HG03280 (cell line): ENCODE results near the gene JAK1.

ENCODE experiments used
- ATAC-seq: cut with Tn5 transposase; IDR thresholded peaks from one replicate; pipeline ENCODE4 v1.9.1; 2021; ENCODE audit warnings: mild to moderate bottlenecking, moderate library complexity; ENCODE audit not compliant: unreplicated experiment

The JAK1 gene

GRCh38 chr1:64801851-64802523 is 164.4 kb downstream of the JAK1 start:
- ATAC-seq = no peak

GRCh38 chr1:64798872-64799271 is 167.5 kb downstream of the JAK1 start:
- ATAC-seq = no peak

GRCh38 chr1:64790832-64791487 is 175.4 kb downstream of the JAK1 start:
- no peak for ATAC-seq
